ENCODE results near the gene CASP10. TPM values are rescaled to one million over a fixed set of nuclear protein-coding genes. Genes with fewer than 3 reads are reported as not detected.

The CASP10 gene
- total RNA-seq, 1 experiment from 2014 or later: 2.8 TPM

- TF ChIP-seq ZNF532 (CRISPR knock-in tag; IDR thresholded peaks at IDR 0.05; ENCODE audit: borderline replicate concordance) (no peak), EMX1 (CRISPR knock-in tag; IDR thresholded peaks at IDR 0.05) (no peak), IRF1 (CRISPR knock-in tag; IDR thresholded peaks at IDR 0.05) (no peak), RELA (CRISPR knock-in tag; IDR thresholded peaks at IDR 0.05; ENCODE audit: borderline replicate concordance) (no peak), CDX4 (CRISPR knock-in tag; IDR thresholded peaks at IDR 0.05; ENCODE audit: borderline replicate concordance) (no peak), AR (CRISPR knock-in tag; IDR thresholded peaks at IDR 0.05) (no peak), FOXP4 (CRISPR knock-in tag; IDR thresholded peaks at IDR 0.05) (no peak), MXD4 (CRISPR knock-in tag; IDR thresholded peaks at IDR 0.05; ENCODE audit: borderline replicate concordance) (no peak), MYBL2 (CRISPR knock-in tag; IDR thresholded peaks at IDR 0.05) (no peak), ZNF423 (CRISPR knock-in tag; IDR thresholded peaks at IDR 0.05) (no peak), PRRX2 (CRISPR knock-in tag; IDR thresholded peaks at IDR 0.05) (no peak)
Observed at GRCh38 chr2:201196003-201196402, 13.1 kb downstream of the CASP10 start (continued).

- no peak overlapping the region for H3K4me3 Mint-ChIP-seq
- CTCF ChIA-PET: interaction anchor here (1.2 to 1.3 kb wide), 2 partner anchors 14 to 35 kb away, joined by 4 to 6 read pairs; partner anchors contain the start of gene CASP10
- H3K27me3 Mint-ChIP-seq (ENCODE audit: low read depth): no peaks in the 10 kb centered on the region
- no peak for ATAC-seq
- POLR2A ChIA-PET: no interaction called here
- no peaks in the 10 kb centered on the region for H3K9me3 Mint-ChIP-seq
- TF ChIP-seq IRF2 (CRISPR knock-in tag; IDR thresholded peaks at IDR 0.05; ENCODE audit: borderline replicate concordance, low read depth) (no peak), CREM (CRISPR knock-in tag; IDR thresholded peaks at IDR 0.05) (no peak), ZBTB43 (CRISPR knock-in tag; IDR thresholded peaks at IDR 0.05) (no peak)
- peaks cover 3% of the 10 kb centered on the region; the same call in 1 of the 2 replicates for H3K4me1 Mint-ChIP-seq
- no peak for DNase-seq (ENCODE audit: low spot score)
- H3K27ac Mint-ChIP-seq: no peak overlapping the region
- H3K36me3 Mint-ChIP-seq: no peaks in the 10 kb centered on the region
Observed at GRCh38 chr2:201196803-201197202, 13.9 kb downstream of the CASP10 start.

Measured in WTC11 (cell line).